ENCODE results near the gene CD209. TPM values are rescaled to one million over a fixed set of nuclear protein-coding genes. Genes with fewer than 3 reads are reported as not detected.
"Not testable (repeated sequence)": the region's sequence is repeated elsewhere in the genome, so short reads cannot be mapped to it uniquely, and the experiment has no call there.

CD209 gene
- total RNA-seq, 4 donors from 2014 or later: 2.6 to 14.4 (median 8.8) TPM; not detected in 1

DNA sequence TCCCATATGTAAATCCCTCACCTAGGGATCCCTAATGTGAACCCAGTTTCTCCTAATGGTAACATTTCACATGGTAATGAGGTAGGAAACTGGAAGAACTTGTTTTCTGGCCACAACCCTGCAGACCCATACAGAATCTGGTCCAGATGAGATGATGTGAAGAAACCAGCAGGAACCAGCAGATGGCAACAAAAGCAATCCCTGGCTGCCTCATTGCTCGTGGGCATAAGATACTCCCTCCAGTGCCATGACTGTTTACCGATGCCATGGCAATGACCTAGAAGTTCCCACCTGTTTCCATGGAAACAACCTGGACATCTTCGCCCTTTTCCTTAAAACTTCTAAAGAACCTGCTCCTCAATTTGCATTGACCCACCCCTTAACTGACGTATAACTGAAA, 1.4 kb upstream of the CD209 start:
- H3K9me3 ChIP-seq: no peaks in the 10 kb centered on the region
- DNase-seq: no peak
- H3K36me3 ChIP-seq: no peaks in the 10 kb centered on the region
- no peak overlapping the region for H3K27ac ChIP-seq
- no peak for TF ChIP-seq POLR2A (IDR thresholded peaks at IDR 0.05)
- TF ChIP-seq, protein P1, sequence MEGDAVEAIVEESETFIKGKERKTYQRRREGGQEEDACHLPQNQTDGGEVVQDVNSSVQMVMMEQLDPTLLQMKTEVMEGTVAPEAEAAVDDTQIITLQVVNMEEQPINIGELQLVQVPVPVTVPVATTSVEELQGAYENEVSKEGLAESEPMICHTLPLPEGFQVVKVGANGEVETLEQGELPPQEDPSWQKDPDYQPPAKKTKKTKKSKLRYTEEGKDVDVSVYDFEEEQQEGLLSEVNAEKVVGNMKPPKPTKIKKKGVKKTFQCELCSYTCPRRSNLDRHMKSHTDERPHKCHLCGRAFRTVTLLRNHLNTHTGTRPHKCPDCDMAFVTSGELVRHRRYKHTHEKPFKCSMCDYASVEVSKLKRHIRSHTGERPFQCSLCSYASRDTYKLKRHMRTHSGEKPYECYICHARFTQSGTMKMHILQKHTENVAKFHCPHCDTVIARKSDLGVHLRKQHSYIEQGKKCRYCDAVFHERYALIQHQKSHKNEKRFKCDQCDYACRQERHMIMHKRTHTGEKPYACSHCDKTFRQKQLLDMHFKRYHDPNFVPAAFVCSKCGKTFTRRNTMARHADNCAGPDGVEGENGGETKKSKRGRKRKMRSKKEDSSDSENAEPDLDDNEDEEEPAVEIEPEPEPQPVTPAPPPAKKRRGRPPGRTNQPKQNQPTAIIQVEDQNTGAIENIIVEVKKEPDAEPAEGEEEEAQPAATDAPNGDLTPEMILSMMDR (IDR thresholded peaks at IDR 0.05): no peak
- intact Hi-C loops (cut with DNase I; ENCODE audit: low total_unique reads): no loop called here
- H3K4me1 ChIP-seq: no peaks in the 10 kb centered on the region
- no peak overlapping the region for H3K4me3 ChIP-seq
- H3K27me3 ChIP-seq: no peaks in the 10 kb centered on the region

DNA sequence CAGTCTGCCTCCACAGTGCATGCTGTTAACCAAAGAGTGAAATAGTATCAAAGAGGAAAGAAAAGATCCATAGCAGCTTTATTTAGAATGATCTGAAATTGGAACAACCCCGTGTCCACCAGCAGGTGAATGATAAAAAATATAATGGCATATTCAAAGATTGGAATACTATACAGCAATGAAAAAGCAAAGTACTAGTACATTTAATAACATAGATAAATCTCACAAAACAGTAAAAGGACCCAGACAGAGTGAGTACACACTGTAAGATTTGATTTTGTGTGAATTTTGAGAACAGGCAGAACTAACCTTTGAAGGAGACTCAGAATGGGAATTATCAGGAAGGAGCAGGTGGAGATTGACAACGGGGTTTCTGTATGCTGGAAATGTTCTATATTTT, 837 bp upstream of the CD209 start:
- Histone ChIP-seq H3K4me3 (no peak overlapping the region), H3K36me3 (no peaks in the 10 kb centered on the region), H3K9me3 (no peaks in the 10 kb centered on the region), H3K27me3 (no peaks in the 10 kb centered on the region), H3K4me1 (no peaks in the 10 kb centered on the region), H3K27ac (no peak overlapping the region)
- no peak for DNase-seq
- TF ChIP-seq, protein P1 (IDR thresholded peaks at IDR 0.05): no peak
- no peak for TF ChIP-seq POLR2A (IDR thresholded peaks at IDR 0.05)
- intact Hi-C loops (cut with DNase I; ENCODE audit: low total_unique reads): no loop called here

DNA sequence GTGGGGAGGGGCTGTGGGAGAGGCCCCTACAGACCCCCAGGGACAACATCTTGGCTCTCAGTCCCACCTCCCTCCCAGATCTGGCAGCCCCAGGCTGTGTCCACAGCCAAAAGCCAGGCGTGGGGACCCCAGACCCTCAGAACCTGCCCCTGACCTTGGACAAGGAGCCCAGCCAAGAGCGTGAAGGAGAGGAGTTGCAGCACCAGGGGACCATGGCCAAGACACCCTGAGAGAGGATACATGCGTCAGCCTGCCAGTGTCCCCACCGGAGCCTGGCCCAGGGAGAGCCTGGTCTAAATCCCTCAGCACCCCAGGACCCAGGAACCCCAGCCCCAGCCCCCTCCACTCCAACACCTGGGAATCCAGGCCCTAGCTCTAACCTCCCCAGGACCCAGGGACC, 1.0 kb downstream of the CD209 start:
- not testable (repeated sequence) for H3K4me3 ChIP-seq, DNase-seq, H3K27me3 ChIP-seq

DNA sequence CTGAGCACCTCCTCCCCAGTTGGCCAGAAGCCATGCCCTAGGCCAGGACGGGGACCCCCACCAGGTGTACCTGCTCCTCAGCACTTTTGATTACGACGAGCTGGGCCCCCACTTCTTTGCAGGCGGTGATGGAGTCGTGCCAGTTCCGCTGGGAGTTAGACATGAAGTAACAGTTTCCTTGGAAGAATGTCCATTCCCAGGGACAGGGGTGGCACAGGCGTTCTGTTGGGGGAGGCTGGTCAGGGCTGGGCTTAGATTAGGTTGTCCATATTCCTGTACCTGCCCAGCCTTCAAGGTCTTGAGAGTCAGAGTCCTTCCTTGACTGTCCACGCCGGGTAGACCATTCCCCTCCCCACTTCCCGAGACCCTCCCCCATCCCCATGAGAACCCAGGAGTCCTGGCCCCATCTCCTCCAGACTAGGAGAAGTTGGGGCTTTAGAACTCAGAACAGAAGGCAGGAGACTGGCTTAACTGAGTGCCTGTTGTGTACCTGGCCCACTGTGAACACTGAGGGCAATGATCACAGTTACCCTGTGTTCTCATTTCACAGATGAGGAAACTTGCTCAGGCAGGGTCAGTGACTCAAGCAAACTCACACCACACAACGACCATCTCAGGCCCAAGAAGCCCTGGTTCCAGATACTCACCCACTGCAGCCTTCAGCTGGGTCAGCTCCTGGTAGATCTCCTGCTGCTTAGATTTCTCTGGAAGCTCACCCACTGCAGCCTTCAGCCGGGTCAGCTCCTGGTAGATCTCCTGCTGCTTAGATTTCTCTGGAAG, 2.3 kb downstream of the CD209 start:
- no peak for TF ChIP-seq POLR2A (IDR thresholded peaks at IDR 0.05)
- TF ChIP-seq, protein P1 (IDR thresholded peaks at IDR 0.05): no peak
- Histone ChIP-seq H3K27me3 (no peaks in the 10 kb centered on the region), H3K9me3 (no peaks in the 10 kb centered on the region), H3K27ac (no peak overlapping the region), H3K36me3 (no peaks in the 10 kb centered on the region), H3K4me1 (no peaks in the 10 kb centered on the region), H3K4me3 (no peak overlapping the region)
- no peak for DNase-seq
- intact Hi-C loops (cut with DNase I; ENCODE audit: low total_unique reads): no loop called here

More for the DNA sequence above, 1.0 kb downstream of the CD209 start:
- H3K36me3 ChIP-seq; H3K4me1 ChIP-seq; H3K9me3 ChIP-seq; H3K27ac ChIP-seq; intact Hi-C loops (cut with DNase I; ENCODE audit: low total_unique reads): not testable (repeated sequence)

DNA sequence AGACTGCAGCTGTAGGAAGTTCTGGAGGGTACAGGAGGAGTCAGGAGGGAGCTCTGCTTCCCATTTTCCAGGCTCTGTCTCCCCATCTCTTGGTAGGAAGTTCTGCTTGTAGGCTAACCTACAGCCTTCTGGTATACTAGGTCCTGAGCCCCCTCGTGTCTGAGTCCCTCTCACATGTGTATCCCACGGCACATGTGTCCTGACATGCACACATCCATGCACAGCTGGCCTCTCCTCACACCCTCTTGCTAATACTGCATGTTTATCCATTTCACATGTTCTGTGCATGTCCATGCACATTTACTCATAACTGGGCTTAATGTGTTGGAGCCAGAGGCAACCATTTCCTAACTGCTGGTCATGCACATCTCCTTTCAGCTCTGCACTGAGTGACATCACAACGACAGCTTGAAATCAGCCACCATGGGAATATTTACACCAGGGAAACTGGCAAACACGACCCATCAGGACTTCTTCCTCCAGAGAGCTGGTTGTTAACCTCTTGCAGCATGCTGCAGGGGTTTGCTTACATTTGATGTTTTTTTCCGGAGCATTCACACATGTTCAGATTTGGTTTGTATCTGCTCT, 3.0 kb downstream of the CD209 start:
- Histone ChIP-seq H3K4me3 (no peak overlapping the region), H3K4me1 (no peaks in the 10 kb centered on the region), H3K36me3 (no peaks in the 10 kb centered on the region), H3K27ac (no peak overlapping the region), H3K9me3 (no peaks in the 10 kb centered on the region), H3K27me3 (no peaks in the 10 kb centered on the region)
- intact Hi-C loops (cut with DNase I; ENCODE audit: low total_unique reads): no loop called here
- TF ChIP-seq POLR2A (IDR thresholded peaks at IDR 0.05): no peak
- TF ChIP-seq, protein P1 (IDR thresholded peaks at IDR 0.05): no peak
- no peak for DNase-seq

All from uterus (tissue), 4 donors.